Esophagus muscularis mucosa (tissue), 4 donors: ENCODE results near the gene BGLAP. TPM values are rescaled to one million over a fixed set of nuclear protein-coding genes. Genes with fewer than 3 reads are reported as not detected.

ENCODE experiments used
- DNase-seq: peaks from one replicate; pipeline ENCODE4 v3.0.0-alpha.2; 2017; ENCODE audit errors: extremely low spot score
- H3K27ac ChIP-seq, 4 donors: fragments of 200-600 bp; sonication (generic); replicated peaks in 1 of 4; 1 replicate in 3 of 4; 2 replicates in 1 of 4; pipeline ENCODE4 v1.5.1; 2016 to 2019; ENCODE audit warnings: mild to moderate bottlenecking in 1 of 4
- H3K27me3 ChIP-seq, 4 donors: fragments of 200-600 bp; sonication (generic); one replicate each; pipeline versions ENCODE4 v1.5.1 to v1.6.0; 2016 to 2019
- H3K36me3 ChIP-seq, 4 donors: fragments of 200-600 bp; sonication (generic); one replicate each; pipeline ENCODE4 v1.5.1; 2016 to 2019
- H3K4me1 ChIP-seq, 4 donors: fragments of 200-600 bp; sonication (generic); one replicate each; pipeline ENCODE4 v1.5.1; 2016 to 2019
- H3K4me3 ChIP-seq, 4 donors: fragments of 200-600 bp; sonication (generic); 1 replicate in 2 of 4; 2 replicates in 2 of 4; pipeline ENCODE4 v1.5.1; 2016 to 2019; ENCODE audit warnings: mild to moderate bottlenecking in 4 of 4, moderate library complexity in 1 of 4
- H3K9me3 ChIP-seq, 4 donors: fragments of 200-600 bp; sonication (generic); 1 replicate in 3 of 4; 2 replicates in 1 of 4; pipeline ENCODE4 v1.5.1; 2016 to 2019
- CTCF ChIP-seq, 3 experiments: fragments of 200-600 bp in 2 of 3; fragments of 450-650 bp in 1 of 3; sonication (generic) in 2 of 3; IDR thresholded peaks; one replicate each; pipeline ENCODE4 v1.5.1; 2017 to 2019; ENCODE audit warnings: antibody characterized with exemption in 3 of 3, mild to moderate bottlenecking in 2 of 3, moderate library complexity in 1 of 3
- EP300 ChIP-seq: sonication (generic); formaldehyde crosslinking; IDR thresholded peaks from one replicate; pipeline ENCODE4 v1.6.1; 2017; ENCODE audit warnings: antibody characterized with exemption
- POLR2A ChIP-seq: fragments of 450-650 bp; IDR thresholded peaks from one replicate; pipeline ENCODE4 v1.6.1; 2017; ENCODE audit warnings: antibody characterized with exemption, moderate library complexity, mild to moderate bottlenecking, low read depth
- POLR2AphosphoS5 ChIP-seq, 2 donors: sonication (generic); formaldehyde crosslinking; IDR thresholded peaks; one replicate each; pipeline ENCODE4 v1.6.1; 2017; ENCODE audit warnings: antibody characterized with exemption in 2 of 2
- WGBS: methylation state at CpG from one replicate; pipeline ENCODE4 v1.1.5; 2018; 5-methylcytosine and 5-hydroxymethylcytosine counted together
- intact Hi-C: fragments of 100-400 bp; cut with DNase I; formaldehyde crosslinking; loops from one replicate; pipeline ENCODE4 v1.15.1; 2023
- total RNA-seq, 4 donors: library from RNA; depleted of rRNA; stranded (reverse); fragments of >200 nt; gene quantifications; one replicate each; pipeline versions ENCODE4 v1.1.0 to v1.2.1, GENCODE V29; 2016

Gene BGLAP
- 1 to 10 TPM in 1 of 4 donors, not detected in 3; 2.4 TPM for total RNA-seq

DNA sequence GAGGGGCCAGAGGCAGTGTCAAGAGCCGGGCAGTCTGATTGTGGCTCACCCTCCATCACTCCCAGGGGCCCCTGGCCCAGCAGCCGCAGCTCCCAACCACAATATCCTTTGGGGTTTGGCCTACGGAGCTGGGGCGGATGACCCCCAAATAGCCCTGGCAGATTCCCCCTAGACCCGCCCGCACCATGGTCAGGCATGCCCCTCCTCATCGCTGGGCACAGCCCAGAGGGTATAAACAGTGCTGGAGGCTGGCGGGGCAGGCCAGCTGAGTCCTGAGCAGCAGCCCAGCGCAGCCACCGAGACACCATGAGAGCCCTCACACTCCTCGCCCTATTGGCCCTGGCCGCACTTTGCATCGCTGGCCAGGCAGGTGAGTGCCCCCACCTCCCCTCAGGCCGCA, at the start of gene BGLAP:
TSS of gene BGLAP (plus strand) at position 259 of the 400 bp plus-strand sequence. CDS start at position 307, 48 bp downstream.
- WGBS: 89% methylated on average over 5 of the region's 14 CpGs
- DNase-seq: no peak
- intact Hi-C loops: no loop called here
- peaks cover 22 to 53% (median 51%) of the 10 kb centered on the region in 4 donors for H3K36me3 ChIP-seq
- H3K27me3 ChIP-seq: peaks cover 0 to 33% (median 8%) of the 10 kb centered on the region in 4 donors
- no peak within 1 kb of the TSS for H3K27ac ChIP-seq
- no peak within 1 kb of the TSS for H3K4me3 ChIP-seq
- TF ChIP-seq POLR2AphosphoS5 (IDR thresholded peaks at IDR 0.05) (no peak), EP300 (no peak), POLR2A (no peak), CTCF (IDR thresholded peaks at IDR 0.05) (no peak)
- H3K9me3 ChIP-seq: no peaks in the 10 kb centered on the region
- H3K4me1 ChIP-seq: peaks cover 17 to 24% (median 19%) of the 10 kb centered on the region in 4 donors

- H3K4me1 ChIP-seq: peaks cover 23 to 43% (median 37%) of the 10 kb centered on the region in 4 donors
- peak overlapping the region; percentile 80 to 96 (median 86) for H3K4me3 ChIP-seq
- peaks cover 0 to 15% (median 7%) of the 10 kb centered on the region in 4 donors for H3K36me3 ChIP-seq
- WGBS: 81% methylated on average over 7 of the region's 7 CpGs
- peak overlapping the region; percentile 78 to 91 (median 80) for H3K27ac ChIP-seq
- intact Hi-C loops: no loop called here
- TF ChIP-seq POLR2AphosphoS5 (IDR thresholded peaks at IDR 0.05) (no peak), EP300 (no peak), CTCF (IDR thresholded peaks at IDR 0.05) (no peak), POLR2A (no peak)
- DNase-seq: no peak
- H3K9me3 ChIP-seq: no peaks in the 10 kb centered on the region
- no peaks in the 10 kb centered on the region for H3K27me3 ChIP-seq
Measured at GRCh38 chr1:156193208-156193487, 48.8 kb upstream of the BGLAP start.

DNA sequence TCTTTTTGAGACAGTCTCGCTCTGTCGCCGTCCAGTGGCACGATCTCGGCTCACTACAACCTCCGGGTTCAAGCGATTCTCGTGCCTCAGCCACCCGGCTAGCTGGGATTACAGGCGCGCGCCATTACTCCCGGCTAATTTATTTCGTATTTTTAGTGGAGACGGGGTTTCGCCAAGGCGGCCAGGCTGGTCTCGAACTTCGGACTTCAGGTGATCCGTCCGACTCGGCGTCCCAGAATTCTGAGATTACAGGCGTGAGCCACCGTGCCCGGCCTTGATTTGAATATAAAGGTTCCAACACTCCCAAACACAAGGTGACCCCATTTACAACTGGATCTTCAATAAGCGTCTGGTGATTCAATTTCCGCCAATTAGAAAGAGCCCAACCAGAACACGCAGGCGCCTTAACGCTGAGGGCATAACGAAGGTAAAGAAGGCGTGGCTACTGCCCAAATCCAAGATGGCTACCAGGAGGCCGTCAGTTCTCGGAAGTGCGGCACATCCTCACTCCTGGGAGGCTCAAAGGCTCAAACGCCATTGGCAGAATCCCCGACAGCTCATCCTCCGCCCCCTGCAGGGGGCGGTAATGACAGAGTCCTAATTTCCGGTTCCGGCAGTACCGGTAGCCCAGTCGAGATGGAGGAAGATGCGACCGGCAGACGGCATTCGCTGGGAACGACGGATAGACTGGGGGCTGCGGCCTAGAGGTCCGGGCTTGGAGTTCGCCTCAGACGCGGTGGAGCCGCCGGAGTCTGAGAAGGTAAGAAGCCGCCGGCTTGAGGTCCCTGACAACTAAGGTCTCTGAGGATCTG, 48.3 kb upstream of the BGLAP start, which contains the start of gene SLC25A44:
TSS of gene SLC25A44 (plus strand) at position 617 of the 812 bp plus-strand sequence. CDS start 5,744 bp downstream, outside the sequence.
- peak; percentile 91 to 93 for TF ChIP-seq POLR2AphosphoS5 (IDR thresholded peaks at IDR 0.05)
- no peak for TF ChIP-seq EP300
- TF ChIP-seq POLR2A: peak; percentile 44
- TF ChIP-seq CTCF (IDR thresholded peaks at IDR 0.05): peak; percentile 36 to 61 (median 47)
- H3K4me1 ChIP-seq: peaks cover 23 to 43% (median 37%) of the 10 kb centered on the region in 4 donors
- peak within 1 kb of the TSS; percentile 79 to 91 (median 84) for H3K27ac ChIP-seq
- 4% methylated on average over 41 of the region's 59 CpGs for WGBS
- peaks cover under 1 to 15% (median 7%) of the 10 kb centered on the region in 4 donors for H3K36me3 ChIP-seq
- peak; percentile 99 for DNase-seq
- no peaks in the 10 kb centered on the region for H3K9me3 ChIP-seq
- no peaks in the 10 kb centered on the region for H3K27me3 ChIP-seq
- intact Hi-C loops: no loop called here
- H3K4me3 ChIP-seq: peak within 1 kb of the TSS; percentile 80 to 96 (median 86)

- no peak for TF ChIP-seq POLR2A
- intact Hi-C loops: no loop called here
- Histone ChIP-seq H3K4me3 (peak overlapping the region; percentile 80 to 96 (median 86)), H3K36me3 (peaks cover 7 to 19% (median 7%) of the 10 kb centered on the region in 4 donors), H3K27me3 (no peaks in the 10 kb centered on the region), H3K27ac (peak overlapping the region; percentile 79 to 91 (median 84)), H3K4me1 (peaks cover 23 to 43% (median 37%) of the 10 kb centered on the region in 4 donors), H3K9me3 (no peaks in the 10 kb centered on the region)
- WGBS: 18% methylated on average over 11 of the region's 14 CpGs
- DNase-seq: no peak
Measured at GRCh38 chr1:156194300-156194652, 47.7 kb upstream of the BGLAP start.

GRCh38 chr1:156195853-156196252, 46.1 kb upstream of the BGLAP start:
- 72% methylated on average over 4 of the region's 4 CpGs for WGBS
- no peak for TF ChIP-seq POLR2AphosphoS5 (IDR thresholded peaks at IDR 0.05)
- no peak for TF ChIP-seq CTCF (IDR thresholded peaks at IDR 0.05)
- TF ChIP-seq POLR2A: no peak
- TF ChIP-seq EP300: no peak
- DNase-seq: no peak
- intact Hi-C loops: no loop called here
- Histone ChIP-seq H3K36me3 (peaks cover 12 to 35% (median 21%) of the 10 kb centered on the region in 4 donors), H3K9me3 (no peaks in the 10 kb centered on the region), H3K4me1 (peaks cover 23 to 54% (median 40%) of the 10 kb centered on the region in 4 donors), H3K27me3 (no peaks in the 10 kb centered on the region), H3K4me3 (no peak overlapping the region), H3K27ac (no peak overlapping the region)
